ENCODE results near the gene TSPAN18.

The TSPAN18 gene

GRCh38 chr11:44875037-44875436 lies 148.3 kb downstream of the TSPAN18 start:
- Mint-ChIP-seq H3K27me3 (ENCODE audit: low read depth, poor library complexity) (peaks cover 10% of the 10 kb centered on the region), H3K36me3 (ENCODE audit: low read depth) (peaks cover 12% of the 10 kb centered on the region), H3K27ac (no peak overlapping the region), H3K4me1 (peaks cover 9% of the 10 kb centered on the region), H3K4me3 (no peak overlapping the region), H3K9me3 (no peaks in the 10 kb centered on the region)
- no peak for DNase-seq
- TF ChIP-seq CTCF (IDR thresholded peaks at IDR 0.05), result no peak

- Mint-ChIP-seq H3K27ac (peak overlapping the region; percentile 77), H3K9me3 (no peaks in the 10 kb centered on the region), H3K4me3 (no peak overlapping the region), H3K4me1 (no peaks in the 10 kb centered on the region), H3K27me3 (ENCODE audit: low read depth, poor library complexity) (peaks cover 11% of the 10 kb centered on the region), H3K36me3 (ENCODE audit: low read depth) (peaks cover 4% of the 10 kb centered on the region)
- no peak for TF ChIP-seq CTCF (IDR thresholded peaks at IDR 0.05)
- no peak for DNase-seq
Measured at GRCh38 chr11:44876194-44876723, 149.5 kb downstream of the TSPAN18 start.

GRCh38 chr11:44876906-44877305 lies 150.1 kb downstream of the TSPAN18 start:
- DNase-seq, result no peak
- H3K27ac Mint-ChIP-seq, result peak overlapping the region; percentile 77
- no peak overlapping the region for H3K4me3 Mint-ChIP-seq
- H3K36me3 Mint-ChIP-seq (ENCODE audit: low read depth), result no peaks in the 10 kb centered on the region
- no peaks in the 10 kb centered on the region for H3K9me3 Mint-ChIP-seq
- peaks cover 11% of the 10 kb centered on the region for H3K27me3 Mint-ChIP-seq (ENCODE audit: low read depth, poor library complexity)
- H3K4me1 Mint-ChIP-seq, result no peaks in the 10 kb centered on the region
- no peak for TF ChIP-seq CTCF (IDR thresholded peaks at IDR 0.05)

GRCh38 chr11:44877571-44878497 lies 151.1 kb downstream of the TSPAN18 start:
- DNase-seq, result peak; percentile 48
- no peak for TF ChIP-seq CTCF (IDR thresholded peaks at IDR 0.05)
- no peaks in the 10 kb centered on the region for H3K9me3 Mint-ChIP-seq

GRCh38 chr11:44878711-44879110 lies 151.9 kb downstream of the TSPAN18 start:
- no peak for DNase-seq
- Mint-ChIP-seq H3K36me3 (ENCODE audit: low read depth) (no peaks in the 10 kb centered on the region), H3K4me1 (peaks cover 11% of the 10 kb centered on the region), H3K9me3 (no peaks in the 10 kb centered on the region), H3K27me3 (ENCODE audit: low read depth, poor library complexity) (peaks cover 11% of the 10 kb centered on the region), H3K27ac (no peak overlapping the region), H3K4me3 (no peak overlapping the region)
- no peak for TF ChIP-seq CTCF (IDR thresholded peaks at IDR 0.05)

More at GRCh38 chr11:44877571-44878497, 151.1 kb downstream of the TSPAN18 start:
- H3K36me3 Mint-ChIP-seq (ENCODE audit: low read depth), result no peaks in the 10 kb centered on the region
- peaks cover 11% of the 10 kb centered on the region for H3K27me3 Mint-ChIP-seq (ENCODE audit: low read depth, poor library complexity)
- H3K27ac Mint-ChIP-seq, result no peak overlapping the region
- H3K4me1 Mint-ChIP-seq, result peaks cover 8% of the 10 kb centered on the region
- H3K4me3 Mint-ChIP-seq, result no peak overlapping the region

Data from nephron progenitor cell (in vitro differentiated cells).